Mesenchymal stem cell (in vitro differentiated cells and primary cell): ENCODE data around the gene DDX41.
A peak's percentile ranks its signal among the peaks of the same experiment; 100 is the strongest.

ENCODE experiments used
- DNase-seq: peaks from one replicate; pipeline ENCODE4 v3.0.0-alpha.2; 2013
- H2AFZ ChIP-seq: one replicate; pipeline ENCODE4 v1.6.1; 2013; ENCODE audit warnings: low read depth, mild to moderate bottlenecking, control low read depth, inconsistent platforms, low read length, moderate library complexity
- H2AK5ac ChIP-seq: 2 replicates; pipeline ENCODE4 v1.6.1; 2013; ENCODE audit warnings: low read length, moderate library complexity, mild to moderate bottlenecking, inconsistent platforms; ENCODE audit not compliant: severe bottlenecking
- H2BK120ac ChIP-seq: one replicate; pipeline ENCODE4 v1.6.1; 2013; ENCODE audit warnings: low read depth, mild to moderate bottlenecking, inconsistent platforms, low read length, moderate library complexity
- H2BK12ac ChIP-seq, 2 experiments: one replicate each; pipeline ENCODE4 v1.6.1; 2013; ENCODE audit warnings: inconsistent platforms in 2 of 2, low read length in 2 of 2, mild to moderate bottlenecking in 2 of 2, moderate library complexity in 2 of 2, control low read depth in 1 of 2
- H2BK15ac ChIP-seq: one replicate; pipeline ENCODE4 v1.6.1; 2013; ENCODE audit warnings: mild to moderate bottlenecking, low read depth, inconsistent platforms; ENCODE audit not compliant: poor library complexity, severe bottlenecking
- H2BK5ac ChIP-seq: 2 replicates; pipeline ENCODE4 v1.6.1; 2013; ENCODE audit warnings: low read depth, mild to moderate bottlenecking, low read length, control low read depth, inconsistent platforms; ENCODE audit not compliant: poor library complexity, severe bottlenecking
- H3K14ac ChIP-seq, 2 experiments: one replicate each; pipeline ENCODE4 v1.6.1; 2013; ENCODE audit warnings: inconsistent platforms in 2 of 2, low read length in 2 of 2, control low read depth in 1 of 2, mild to moderate bottlenecking in 1 of 2, moderate library complexity in 1 of 2
- H3K18ac ChIP-seq, 2 experiments: one replicate each; pipeline ENCODE4 v1.6.1; 2013; ENCODE audit warnings: inconsistent platforms in 2 of 2, low read length in 2 of 2, control low read depth in 1 of 2, low read depth in 1 of 2, mild to moderate bottlenecking in 1 of 2
- H3K23ac ChIP-seq, 2 experiments: one replicate each; pipeline ENCODE4 v1.6.1; 2013; ENCODE audit warnings: inconsistent platforms in 2 of 2, low read length in 2 of 2, mild to moderate bottlenecking in 2 of 2, moderate library complexity in 2 of 2, control low read depth in 1 of 2
- H3K27ac ChIP-seq: 2 replicates; pipeline ENCODE4 v1.5.1; 2013; ENCODE audit warnings: mild to moderate bottlenecking, moderate library complexity, low read length, control low read depth, inconsistent platforms; ENCODE audit not compliant: poor library complexity, severe bottlenecking
- H3K27me3 ChIP-seq, 2 experiments: 2 replicates each; pipeline versions ENCODE4 v1.6.1 to v1.7.0; 2013; ENCODE audit warnings: low read length in 2 of 2, mild to moderate bottlenecking in 2 of 2, moderate library complexity in 2 of 2, control low read depth in 1 of 2, inconsistent platforms in 1 of 2; ENCODE audit not compliant: control insufficient read depth in 1 of 2, insufficient read depth in 1 of 2
- H3K36me3 ChIP-seq, 2 experiments: 2 replicates each; pipeline versions ENCODE4 v1.6.1 to v1.7.0; 2013; ENCODE audit warnings: low read length in 2 of 2, control low read depth in 1 of 2, inconsistent platforms in 1 of 2, low read depth in 1 of 2, mild to moderate bottlenecking in 1 of 2; ENCODE audit not compliant: insufficient read depth in 2 of 2, control insufficient read depth in 1 of 2
- H3K4ac ChIP-seq, 2 experiments: one replicate each; pipeline ENCODE4 v1.6.1; 2013; ENCODE audit warnings: inconsistent platforms in 2 of 2, low read length in 2 of 2, mild to moderate bottlenecking in 2 of 2, moderate library complexity in 2 of 2, control low read depth in 1 of 2, low read depth in 1 of 2
- H3K4me1 ChIP-seq: 2 replicates; pipeline ENCODE4 v1.6.1; 2013; ENCODE audit warnings: low read depth, low read length, control low read depth; ENCODE audit not compliant: control insufficient read depth, insufficient read depth
- H3K4me2 ChIP-seq: 2 replicates; pipeline ENCODE4 v1.6.1; 2013; ENCODE audit warnings: low read length, mild to moderate bottlenecking, inconsistent platforms; ENCODE audit not compliant: poor library complexity, severe bottlenecking
- H3K4me3 ChIP-seq, 2 experiments: 2 replicates each; pipeline versions ENCODE4 v1.5.1 to v1.7.0; 2013; ENCODE audit warnings: low read length in 2 of 2, mild to moderate bottlenecking in 2 of 2, control low read depth in 1 of 2, low read depth in 1 of 2; ENCODE audit not compliant: insufficient read depth in 1 of 2
- H3K79me1 ChIP-seq: replicated peaks from 2 replicates; pipeline ENCODE4 v1.6.1; 2013; ENCODE audit warnings: mild to moderate bottlenecking, control low read depth, low read length, inconsistent platforms; ENCODE audit not compliant: poor library complexity, severe bottlenecking
- H3K9ac ChIP-seq: 2 replicates; pipeline ENCODE4 v1.7.0; 2013; ENCODE audit warnings: mild to moderate bottlenecking, low read length, moderate library complexity
- H3K9me3 ChIP-seq: 2 replicates; pipeline ENCODE4 v1.7.0; 2013; ENCODE audit warnings: mild to moderate bottlenecking, low read length; ENCODE audit not compliant: control insufficient read depth
- H4K8ac ChIP-seq: one replicate; pipeline ENCODE4 v1.6.1; 2013; ENCODE audit warnings: inconsistent platforms, mild to moderate bottlenecking, low read length, moderate library complexity
- H4K91ac ChIP-seq: one replicate; pipeline ENCODE4 v1.6.1; 2013; ENCODE audit warnings: mild to moderate bottlenecking, low read length, inconsistent platforms
- WGBS: methylation state at CpG from one replicate; pipeline ENCODE4 v1.1.7; 2013; ENCODE audit warnings: mixed read lengths; 5-methylcytosine and 5-hydroxymethylcytosine counted together

DDX41 gene

GRCh38 chr5:177478711-177479646 is 37.8 kb downstream of the DDX41 start:
- Histone ChIP-seq H3K27me3 (no peaks in the 10 kb centered on the region), H2BK5ac (peak overlapping the region; percentile 39), H3K4me3 (no peak overlapping the region), H3K27ac (peak overlapping the region; percentile 84), H3K9ac (peak overlapping the region; percentile 54), H2BK12ac (peak overlapping the region in 1 of 2 experiments; percentile 38), H3K4ac (no peak overlapping the region), H3K18ac (peak overlapping the region; percentile 9 to 51), H2BK15ac (no peak overlapping the region), H3K79me1 (peaks cover 6% of the 10 kb centered on the region), H2AK5ac (peak overlapping the region; percentile 72), H2BK120ac (no peak overlapping the region), H3K36me3 (peaks cover 20 to 41% of the 10 kb centered on the region in 2 experiments), H3K9me3 (no peaks in the 10 kb centered on the region), H3K4me1 (peaks cover 65% of the 10 kb centered on the region), H2AFZ (no peak overlapping the region), H4K8ac (peak overlapping the region; percentile 73), H3K14ac (no peak overlapping the region), H4K91ac (peak overlapping the region; percentile 75), H3K23ac (no peak overlapping the region), H3K4me2 (no peak overlapping the region)
- DNase-seq: peak; percentile 87
- 54% methylated on average over 17 of the region's 18 CpGs for WGBS

DNA sequence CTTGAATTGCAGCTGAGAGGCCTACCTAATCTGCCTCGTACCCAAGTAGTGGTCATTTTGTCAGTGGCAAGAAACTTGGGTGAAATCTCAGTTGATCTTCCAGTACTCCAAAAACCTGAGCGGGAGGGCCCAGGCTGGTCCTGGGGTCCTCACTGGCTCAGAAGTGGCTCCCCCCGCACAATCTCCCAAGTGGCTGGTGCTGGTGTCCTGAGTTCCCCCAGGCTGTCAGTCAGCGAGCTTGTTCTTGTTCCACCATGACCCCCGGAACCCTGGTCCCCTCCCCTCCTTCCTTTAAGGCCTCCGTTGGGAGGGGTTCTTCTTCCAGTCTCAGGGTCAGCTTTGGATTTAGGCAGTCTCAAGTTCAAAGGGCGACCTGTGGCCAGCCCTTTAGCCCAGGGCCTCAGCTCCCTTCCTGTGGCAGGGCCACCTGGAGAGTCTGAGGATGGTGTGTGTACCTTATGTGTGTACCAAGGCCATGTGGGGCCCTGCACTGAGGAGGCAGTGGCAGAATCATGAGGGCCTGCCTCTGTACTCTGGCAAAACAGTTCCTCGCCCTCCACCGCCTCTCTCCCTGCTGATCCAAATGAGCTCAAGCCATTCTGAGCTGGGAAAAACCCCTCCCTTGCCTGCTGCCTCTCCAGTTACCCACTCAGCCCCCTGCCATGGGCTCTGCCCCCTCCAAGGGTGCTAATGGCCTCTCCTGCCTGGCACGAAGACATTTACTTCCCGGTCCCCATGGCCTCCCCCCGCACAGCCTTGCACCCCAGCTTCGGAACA is 38.9 kb downstream of the DDX41 start:
- WGBS: 96% methylated on average over 10 of the region's 13 CpGs

DNA sequence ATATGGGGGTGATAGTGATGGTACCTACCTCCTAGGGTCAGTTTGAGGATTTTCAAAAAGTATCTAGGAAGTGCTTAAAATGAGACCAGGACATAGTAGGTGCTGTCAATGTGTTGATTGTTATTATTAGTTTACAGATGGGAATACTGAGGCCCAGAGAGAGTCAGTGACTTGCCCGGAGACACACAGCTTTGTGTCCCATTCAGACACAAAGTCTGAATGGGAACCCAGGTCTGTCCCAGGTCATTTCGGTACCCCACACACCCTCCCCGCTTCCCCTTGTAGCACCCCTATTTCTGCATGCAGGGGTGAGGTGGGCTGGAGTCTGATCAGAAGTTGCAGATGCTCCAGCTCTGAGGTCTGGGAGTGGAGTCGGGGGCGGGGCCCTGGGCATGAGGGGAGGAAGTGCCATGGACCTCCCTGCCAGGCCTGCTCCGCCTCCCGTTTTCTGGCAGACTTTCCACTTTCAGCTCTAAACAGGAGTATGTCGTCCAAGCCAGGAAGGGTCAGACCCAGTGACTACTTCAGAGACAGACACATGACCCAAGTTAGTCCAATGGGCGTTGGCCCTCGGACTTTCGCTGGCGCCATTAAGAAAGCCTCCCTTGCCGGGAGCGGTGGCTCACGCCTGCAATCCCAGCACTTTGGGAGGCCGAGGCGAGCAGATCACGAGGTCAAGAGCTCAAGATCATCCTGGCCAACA is 40.1 kb downstream of the DDX41 start:
- Histone ChIP-seq H3K4me3 (no peak overlapping the region), H2AFZ (no peak overlapping the region), H3K4me1 (peaks cover 53% of the 10 kb centered on the region), H3K4ac (peak overlapping the region in 1 of 2 experiments; percentile 53), H3K9me3 (no peaks in the 10 kb centered on the region), H2AK5ac (peak overlapping the region; percentile 76), H2BK5ac (no peak overlapping the region), H3K14ac (no peak overlapping the region), H2BK120ac (no peak overlapping the region), H3K18ac (no peak overlapping the region), H3K36me3 (peaks cover 3 to 23% of the 10 kb centered on the region in 2 experiments), H3K23ac (no peak overlapping the region), H2BK12ac (no peak overlapping the region), H3K79me1 (no peaks in the 10 kb centered on the region), H4K8ac (no peak overlapping the region), H4K91ac (no peak overlapping the region), H3K4me2 (no peak overlapping the region), H3K27ac (no peak overlapping the region), H3K27me3 (no peaks in the 10 kb centered on the region), H3K9ac (no peak overlapping the region), H2BK15ac (no peak overlapping the region)
- peak; percentile 53 for DNase-seq
- WGBS: 90% methylated on average over 17 of the region's 18 CpGs

More for the DNA sequence above, 38.9 kb downstream of the DDX41 start:
- no peaks in the 10 kb centered on the region for H3K27me3 ChIP-seq
- no peak overlapping the region for H3K4ac ChIP-seq
- peak overlapping the region; percentile 21 for H3K27ac ChIP-seq
- DNase-seq: peak; percentile 41
- H3K4me3 ChIP-seq: no peak overlapping the region
- peaks cover 9 to 30% of the 10 kb centered on the region in 2 experiments for H3K36me3 ChIP-seq
- peaks cover 56% of the 10 kb centered on the region for H3K4me1 ChIP-seq
- no peak overlapping the region for H4K91ac ChIP-seq
- H3K9ac ChIP-seq: peak overlapping the region; percentile 75
- no peak overlapping the region for H4K8ac ChIP-seq
- no peak overlapping the region for H2BK5ac ChIP-seq
- peak overlapping the region in 1 of 2 experiments; percentile 56 for H2BK12ac ChIP-seq
- no peak overlapping the region for H2BK120ac ChIP-seq
- H2AFZ ChIP-seq: no peak overlapping the region
- no peak overlapping the region for H3K18ac ChIP-seq
- no peaks in the 10 kb centered on the region for H3K9me3 ChIP-seq
- peaks cover 4% of the 10 kb centered on the region for H3K79me1 ChIP-seq
- H2AK5ac ChIP-seq: peak overlapping the region; percentile 16
- no peak overlapping the region for H3K4me2 ChIP-seq
- no peak overlapping the region for H3K14ac ChIP-seq
- H2BK15ac ChIP-seq: no peak overlapping the region
- peak overlapping the region in 1 of 2 experiments; percentile 15 for H3K23ac ChIP-seq
